Neural cell (in vitro differentiated cells): ENCODE results near the gene ELMO1. TPM values are rescaled to one million over a fixed set of nuclear protein-coding genes. Genes with fewer than 3 reads are reported as not detected.

Source experiments
- H2AFZ ChIP-seq: fragments of 200-600, 300-800 bp; sonication (generic), shearing (Covaris generic); 2 replicates; pipeline ENCODE4 v1.6.0; 2014; ENCODE audit warnings: low read depth, mild to moderate bottlenecking, antibody characterized with exemption, low read length, moderate library complexity
- H3F3A ChIP-seq: fragments of 200-600 bp; shearing (Covaris generic); 2 replicates; pipeline ENCODE4 v1.6.1; 2016; ENCODE audit warnings: mild to moderate bottlenecking, moderate library complexity, mixed read lengths, antibody characterized with exemption, low read length; ENCODE audit not compliant: insufficient read depth, poor library complexity, severe bottlenecking
- H3K27ac ChIP-seq: fragments of 200-600, 300-800 bp; sonication (generic), shearing (Covaris generic); 2 replicates; pipeline ENCODE4 v1.5.1; 2014; ENCODE audit warnings: mild to moderate bottlenecking, low read length, moderate library complexity
- H3K27me3 ChIP-seq: fragments of 300-800, 200-600 bp; sonication (generic), shearing (Covaris generic); 2 replicates; pipeline ENCODE4 v1.6.0; 2014; ENCODE audit warnings: mild to moderate bottlenecking, low read depth, low read length, moderate library complexity; ENCODE audit not compliant: insufficient read depth
- H3K36me3 ChIP-seq: fragments of 300-800, 200-600 bp; sonication (generic), shearing (Covaris generic); 2 replicates; pipeline ENCODE4 v1.5.1; 2014; ENCODE audit warnings: mild to moderate bottlenecking, antibody characterized with exemption, low read length, moderate library complexity; ENCODE audit not compliant: insufficient read depth
- H3K4me2 ChIP-seq: fragments of 300-800, 200-600 bp; sonication (generic), shearing (Covaris generic); 2 replicates; pipeline ENCODE4 v1.6.0; 2014; ENCODE audit warnings: mild to moderate bottlenecking, low read length
- H3K4me3 ChIP-seq: fragments of 300-800, 200-600 bp; sonication (generic), shearing (Covaris generic); 2 replicates; pipeline ENCODE4 v1.5.1; 2014; ENCODE audit warnings: mild to moderate bottlenecking, low read length, moderate library complexity
- H3K79me2 ChIP-seq: fragments of 200-600 bp; shearing (Covaris generic); replicated peaks from 2 replicates; pipeline ENCODE4 v1.6.0; 2014; ENCODE audit warnings: mild to moderate bottlenecking, low read length, moderate library complexity; ENCODE audit not compliant: insufficient read depth
- H3K9ac ChIP-seq: fragments of 300-800, 200-600 bp; sonication (generic), shearing (Covaris generic); 2 replicates; pipeline ENCODE4 v1.6.1; 2016; ENCODE audit warnings: mild to moderate bottlenecking, low read length, mixed read lengths
- H3K9me2 ChIP-seq: fragments of 200-600 bp; shearing (Covaris generic); 2 replicates; pipeline ENCODE4 v1.6.1; 2016; ENCODE audit warnings: mild to moderate bottlenecking, low read length, mixed read lengths; ENCODE audit not compliant: insufficient read depth
- H3K9me3 ChIP-seq: fragments of 200-600, 300-800 bp; sonication (generic), shearing (Covaris generic); 2 replicates; pipeline ENCODE4 v1.6.1; 2016; ENCODE audit warnings: mild to moderate bottlenecking, mixed run types, low read length, moderate library complexity, mixed read lengths
- H4K20me1 ChIP-seq: fragments of 200-600 bp; shearing (Covaris generic); 2 replicates; pipeline ENCODE4 v1.6.1; 2016; ENCODE audit warnings: mild to moderate bottlenecking, mixed run types; ENCODE audit not compliant: insufficient read depth
- EP300 ChIP-seq: fragments of 450-650 bp; conservative IDR thresholded peaks from 2 replicates; pipeline ENCODE4 v1.6.1; 2014; ENCODE audit warnings: antibody characterized with exemption, mild to moderate bottlenecking, moderate library complexity; ENCODE audit not compliant: poor library complexity, severe bottlenecking
- EZH2 ChIP-seq: fragments of 200-600, 300-800 bp; shearing (Covaris generic), sonication (generic); IDR thresholded peaks from 2 replicates; pipeline ENCODE4 v1.6.1; 2014; ENCODE audit warnings: antibody characterized with exemption, low read length, borderline replicate concordance, mild to moderate bottlenecking; ENCODE audit not compliant: insufficient read depth, poor library complexity, severe bottlenecking
- MXI1 ChIP-seq: fragments of 450-650 bp; conservative IDR thresholded peaks from 2 replicates; pipeline ENCODE4 v1.6.1; 2014; ENCODE audit warnings: antibody characterized with exemption, mild to moderate bottlenecking; ENCODE audit not compliant: poor library complexity, severe bottlenecking
- POLR2AphosphoS5 ChIP-seq: IDR thresholded peaks from 2 replicates; pipeline ENCODE4 v1.6.1; 2012
- RAD21 ChIP-seq: fragments of 450-650 bp; conservative IDR thresholded peaks from 2 replicates; pipeline ENCODE4 v1.6.1; 2014; ENCODE audit warnings: antibody characterized with exemption, mild to moderate bottlenecking, moderate library complexity
- SMC3 ChIP-seq: fragments of 450-650 bp; conservative IDR thresholded peaks from 2 replicates; pipeline ENCODE4 v1.6.1; 2014; ENCODE audit warnings: antibody characterized with exemption, mild to moderate bottlenecking, moderate library complexity; ENCODE audit not compliant: poor library complexity
- TAF1 ChIP-seq: IDR thresholded peaks from 2 replicates; pipeline ENCODE4 v1.6.1; 2012; ENCODE audit warnings: low read depth
- polyA plus RNA-seq: library from polyadenylated mRNA; depleted of rRNA; stranded (reverse); fragments of >200 nt; gene quantifications from 2 replicates; pipeline ENCODE4 v1.2.3, GENCODE V29; 2014
- TF ChIP-seq, protein P1 (sequence below): fragments of 450-650 bp; IDR thresholded peaks from 2 replicates; pipeline ENCODE4 v1.5.1; 2014; ENCODE audit warnings: antibody characterized with exemption, mild to moderate bottlenecking, moderate library complexity; ENCODE audit not compliant: poor library complexity, severe bottlenecking
- TF ChIP-seq, protein P2 (sequence below): IDR thresholded peaks from 2 replicates; pipeline ENCODE4 v1.6.1; 2012; ENCODE audit warnings: borderline replicate concordance

The ELMO1 gene
- polyA plus RNA-seq, 1 donor from 2014 or later = 12.2 TPM

DNA sequence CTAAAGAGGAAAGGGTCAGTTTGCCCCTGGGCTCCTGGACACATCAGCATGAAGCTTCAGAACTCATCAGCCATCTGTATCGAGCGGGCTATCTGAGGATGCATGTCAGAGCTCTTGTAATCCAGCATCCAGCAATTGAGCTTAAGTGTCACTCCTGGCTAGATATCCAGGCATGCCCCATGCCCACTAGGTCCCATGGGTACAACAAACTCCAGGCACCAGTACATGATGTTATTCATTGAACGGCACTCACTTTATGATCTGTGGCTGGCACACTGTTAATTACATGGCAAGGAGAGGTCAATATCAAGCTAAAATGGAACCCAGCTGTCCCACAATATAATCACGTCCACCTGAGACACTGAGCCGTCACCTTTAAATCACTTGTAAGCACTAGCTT is 274.2 kb downstream of the ELMO1 start:
- Histone ChIP-seq H3K9me2 (no peaks in the 10 kb centered on the region), H3K27me3 (no peaks in the 10 kb centered on the region), H3K36me3 (no peaks in the 10 kb centered on the region), H4K20me1 (no peaks in the 10 kb centered on the region), H3K9ac (no peak overlapping the region), H3K79me2 (no peaks in the 10 kb centered on the region), H3K4me3 (no peak overlapping the region), H3K9me3 (no peaks in the 10 kb centered on the region), H3K27ac (no peak overlapping the region), H2AFZ (no peak overlapping the region), H3K4me2 (no peak overlapping the region), H3F3A (no peaks in the 10 kb centered on the region)
- no peak for TF ChIP-seq POLR2AphosphoS5
- no peak for TF ChIP-seq TAF1
- no peak for TF ChIP-seq MXI1
- TF ChIP-seq, protein P1, sequence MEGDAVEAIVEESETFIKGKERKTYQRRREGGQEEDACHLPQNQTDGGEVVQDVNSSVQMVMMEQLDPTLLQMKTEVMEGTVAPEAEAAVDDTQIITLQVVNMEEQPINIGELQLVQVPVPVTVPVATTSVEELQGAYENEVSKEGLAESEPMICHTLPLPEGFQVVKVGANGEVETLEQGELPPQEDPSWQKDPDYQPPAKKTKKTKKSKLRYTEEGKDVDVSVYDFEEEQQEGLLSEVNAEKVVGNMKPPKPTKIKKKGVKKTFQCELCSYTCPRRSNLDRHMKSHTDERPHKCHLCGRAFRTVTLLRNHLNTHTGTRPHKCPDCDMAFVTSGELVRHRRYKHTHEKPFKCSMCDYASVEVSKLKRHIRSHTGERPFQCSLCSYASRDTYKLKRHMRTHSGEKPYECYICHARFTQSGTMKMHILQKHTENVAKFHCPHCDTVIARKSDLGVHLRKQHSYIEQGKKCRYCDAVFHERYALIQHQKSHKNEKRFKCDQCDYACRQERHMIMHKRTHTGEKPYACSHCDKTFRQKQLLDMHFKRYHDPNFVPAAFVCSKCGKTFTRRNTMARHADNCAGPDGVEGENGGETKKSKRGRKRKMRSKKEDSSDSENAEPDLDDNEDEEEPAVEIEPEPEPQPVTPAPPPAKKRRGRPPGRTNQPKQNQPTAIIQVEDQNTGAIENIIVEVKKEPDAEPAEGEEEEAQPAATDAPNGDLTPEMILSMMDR = no peak
- TF ChIP-seq RAD21 = no peak
- no peak for TF ChIP-seq EZH2
- no peak for TF ChIP-seq EP300
- TF ChIP-seq, protein P2, sequence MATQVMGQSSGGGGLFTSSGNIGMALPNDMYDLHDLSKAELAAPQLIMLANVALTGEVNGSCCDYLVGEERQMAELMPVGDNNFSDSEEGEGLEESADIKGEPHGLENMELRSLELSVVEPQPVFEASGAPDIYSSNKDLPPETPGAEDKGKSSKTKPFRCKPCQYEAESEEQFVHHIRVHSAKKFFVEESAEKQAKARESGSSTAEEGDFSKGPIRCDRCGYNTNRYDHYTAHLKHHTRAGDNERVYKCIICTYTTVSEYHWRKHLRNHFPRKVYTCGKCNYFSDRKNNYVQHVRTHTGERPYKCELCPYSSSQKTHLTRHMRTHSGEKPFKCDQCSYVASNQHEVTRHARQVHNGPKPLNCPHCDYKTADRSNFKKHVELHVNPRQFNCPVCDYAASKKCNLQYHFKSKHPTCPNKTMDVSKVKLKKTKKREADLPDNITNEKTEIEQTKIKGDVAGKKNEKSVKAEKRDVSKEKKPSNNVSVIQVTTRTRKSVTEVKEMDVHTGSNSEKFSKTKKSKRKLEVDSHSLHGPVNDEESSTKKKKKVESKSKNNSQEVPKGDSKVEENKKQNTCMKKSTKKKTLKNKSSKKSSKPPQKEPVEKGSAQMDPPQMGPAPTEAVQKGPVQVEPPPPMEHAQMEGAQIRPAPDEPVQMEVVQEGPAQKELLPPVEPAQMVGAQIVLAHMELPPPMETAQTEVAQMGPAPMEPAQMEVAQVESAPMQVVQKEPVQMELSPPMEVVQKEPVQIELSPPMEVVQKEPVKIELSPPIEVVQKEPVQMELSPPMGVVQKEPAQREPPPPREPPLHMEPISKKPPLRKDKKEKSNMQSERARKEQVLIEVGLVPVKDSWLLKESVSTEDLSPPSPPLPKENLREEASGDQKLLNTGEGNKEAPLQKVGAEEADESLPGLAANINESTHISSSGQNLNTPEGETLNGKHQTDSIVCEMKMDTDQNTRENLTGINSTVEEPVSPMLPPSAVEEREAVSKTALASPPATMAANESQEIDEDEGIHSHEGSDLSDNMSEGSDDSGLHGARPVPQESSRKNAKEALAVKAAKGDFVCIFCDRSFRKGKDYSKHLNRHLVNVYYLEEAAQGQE = no peak
- TF ChIP-seq SMC3 = no peak

DNA sequence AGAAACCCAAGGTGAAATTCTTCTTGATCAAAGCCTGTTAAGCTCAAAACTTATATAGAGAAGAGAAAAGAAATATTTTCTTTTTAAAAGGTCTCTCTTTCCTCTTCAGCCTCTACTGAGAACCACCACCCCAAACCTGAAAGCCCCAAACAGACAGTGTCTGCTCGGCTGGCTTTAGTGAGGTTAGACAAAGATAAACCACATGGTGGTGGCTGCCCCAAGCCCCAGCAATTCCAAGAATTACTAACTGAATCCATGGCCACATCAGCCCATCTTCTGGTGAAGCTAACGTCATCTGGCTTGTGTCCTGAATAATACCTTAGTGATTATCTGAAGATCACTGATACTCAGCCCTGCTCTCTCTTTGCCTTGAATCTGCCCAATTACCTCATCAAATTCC is 275.0 kb downstream of the ELMO1 start:
- H3K9ac ChIP-seq = no peak overlapping the region
- no peak overlapping the region for H3K27ac ChIP-seq
- H3K9me2 ChIP-seq = no peaks in the 10 kb centered on the region
- H3F3A ChIP-seq = no peaks in the 10 kb centered on the region
- H3K27me3 ChIP-seq = no peaks in the 10 kb centered on the region
- no peaks in the 10 kb centered on the region for H3K79me2 ChIP-seq
- no peaks in the 10 kb centered on the region for H3K9me3 ChIP-seq
- H4K20me1 ChIP-seq = no peaks in the 10 kb centered on the region
- H3K4me2 ChIP-seq = no peak overlapping the region
- no peak for TF ChIP-seq EZH2
- TF ChIP-seq RAD21 = no peak
- no peak for TF ChIP-seq TAF1
- no peak for TF ChIP-seq SMC3
- H3K36me3 ChIP-seq = no peaks in the 10 kb centered on the region
- no peak overlapping the region for H3K4me3 ChIP-seq
- H2AFZ ChIP-seq = no peak overlapping the region

DNA sequence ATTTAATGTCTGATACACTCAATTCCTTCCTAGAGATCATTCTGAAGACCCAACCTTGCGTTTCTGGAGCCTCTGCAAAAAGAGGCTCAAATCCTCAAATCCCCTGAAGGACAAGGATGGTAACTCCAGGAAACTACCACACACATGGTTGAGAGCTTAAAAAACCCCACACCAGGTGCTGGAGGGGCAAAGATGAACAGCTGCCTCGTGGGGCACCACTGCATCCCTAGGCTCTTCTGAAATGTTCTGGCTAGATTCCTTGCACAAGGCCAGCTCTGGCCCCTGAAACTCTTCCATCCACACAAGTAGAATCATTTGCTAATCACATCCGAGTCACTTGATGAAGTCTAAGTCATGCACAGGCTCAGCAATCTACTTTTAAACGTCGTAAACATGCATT is 286.6 kb downstream of the ELMO1 start:
- Histone ChIP-seq H3K4me3 (no peak overlapping the region), H3K9ac (no peak overlapping the region), H3K36me3 (no peaks in the 10 kb centered on the region), H3K4me2 (no peak overlapping the region), H2AFZ (no peak overlapping the region), H3K79me2 (no peaks in the 10 kb centered on the region), H3K9me3 (no peaks in the 10 kb centered on the region), H3F3A (no peaks in the 10 kb centered on the region), H3K27ac (no peak overlapping the region), H3K9me2 (no peaks in the 10 kb centered on the region), H3K27me3 (no peaks in the 10 kb centered on the region), H4K20me1 (no peaks in the 10 kb centered on the region)
- no peak for TF ChIP-seq SMC3
